Right lobe of liver (tissue), 6 donors: ENCODE results near the gene TMEM200A. TPM values are rescaled to one million over a fixed set of nuclear protein-coding genes. Genes with fewer than 3 reads are reported as not detected.

Source experiments
- ATAC-seq, 4 donors: fragments of 200-7000 bp; cut with Tn5 transposase; one replicate each; pipeline ENCODE4 v1.9.1; 2020; ENCODE audit warnings: mild to moderate bottlenecking in 4 of 4, moderate library complexity in 4 of 4
- DNase-seq, 3 donors: peaks; one replicate each; pipeline ENCODE4 v3.0.0-alpha.2; 2020
- H3K27ac ChIP-seq, 3 donors: fragments of 200-600 bp; one replicate each; pipeline ENCODE4 v1.8.0; 2022
- H3K27me3 ChIP-seq, 2 donors: fragments of 200-600 bp; one replicate each; pipeline ENCODE4 v1.8.0; 2022
- H3K36me3 ChIP-seq, 4 donors: fragments of 200-600 bp; sonication (generic) in 1 of 4; one replicate each; pipeline versions ENCODE4 v1.5.1 to v1.8.0; 2017 to 2022; ENCODE audit warnings: control low read depth in 1 of 4
- H3K4me1 ChIP-seq, 4 donors: fragments of 200-600 bp; sonication (generic) in 1 of 4; one replicate each; pipeline versions ENCODE4 v1.5.1 to v1.8.0; 2017 to 2022; ENCODE audit warnings: control low read depth in 1 of 4
- H3K4me3 ChIP-seq, 3 donors: fragments of 200-600 bp; one replicate each; pipeline ENCODE4 v1.8.0; 2022
- H3K9me3 ChIP-seq, 4 donors: fragments of 200-600 bp; sonication (generic) in 1 of 4; one replicate each; pipeline versions ENCODE4 v1.5.1 to v1.8.0; 2017 to 2022; ENCODE audit warnings: control low read depth in 1 of 4
- POLR2A ChIP-seq: fragments of 450-650 bp; IDR thresholded peaks from one replicate; pipeline ENCODE4 v1.6.1; 2017; ENCODE audit warnings: antibody characterized with exemption, mild to moderate bottlenecking
- WGBS: methylation state at CpG from one replicate; pipeline ENCODE4 v1.1.6; 2018; ENCODE audit warnings: low coverage, low lambda C conversion rate; ENCODE audit not compliant: insufficient coverage; ENCODE audit errors: missing lambda C conversion rate; 5-methylcytosine and 5-hydroxymethylcytosine counted together
- intact Hi-C, 2 donors: fragments of 100-400 bp; cut with DNase I; formaldehyde crosslinking; loops; one replicate each; pipeline versions ENCODE4 v1.11.2 to v1.14.1; 2022
- total RNA-seq, 6 experiments: library from RNA; depleted of rRNA in 2 of 6; stranded (reverse); fragments of >200 nt in 2 of 6; fragmentation: NEBNext Ultra II Directional in 3 of 6; extraction: Animal tissue kit (Norgen Biotek cat#: 25700) in 3 of 6; gene quantifications; one replicate each; pipeline versions ENCODE4 v1.1.0 to v1.2.4, GENCODE V29; 2016 to 2023
- TF ChIP-seq, protein P1 (sequence below), 4 donors: fragments of 200-600 bp in 3 of 4; fragments of 450-650 bp in 1 of 4; IDR thresholded peaks; one replicate each; pipeline versions ENCODE4 v1.5.1 to v1.8.0; 2016 to 2022; ENCODE audit warnings: antibody characterized with exemption in 4 of 4, mild to moderate bottlenecking in 2 of 4
- donor health status: DM: no; HTN: yes; CAD: no.
- donor health status: DM: no; HTN: no; CAD: no.
- donor health status: DM: no; HTN: no; CAD: no.
- donor health status: DM: no; HTN: yes; CAD: no.
- donor health status: DM: no; HTN: yes; CAD: no.

The TMEM200A gene
- total RNA-seq, 6 experiments from 2014 or later: 0.18 to 1.5 (median 0.31) TPM; not detected in 3

DNA sequence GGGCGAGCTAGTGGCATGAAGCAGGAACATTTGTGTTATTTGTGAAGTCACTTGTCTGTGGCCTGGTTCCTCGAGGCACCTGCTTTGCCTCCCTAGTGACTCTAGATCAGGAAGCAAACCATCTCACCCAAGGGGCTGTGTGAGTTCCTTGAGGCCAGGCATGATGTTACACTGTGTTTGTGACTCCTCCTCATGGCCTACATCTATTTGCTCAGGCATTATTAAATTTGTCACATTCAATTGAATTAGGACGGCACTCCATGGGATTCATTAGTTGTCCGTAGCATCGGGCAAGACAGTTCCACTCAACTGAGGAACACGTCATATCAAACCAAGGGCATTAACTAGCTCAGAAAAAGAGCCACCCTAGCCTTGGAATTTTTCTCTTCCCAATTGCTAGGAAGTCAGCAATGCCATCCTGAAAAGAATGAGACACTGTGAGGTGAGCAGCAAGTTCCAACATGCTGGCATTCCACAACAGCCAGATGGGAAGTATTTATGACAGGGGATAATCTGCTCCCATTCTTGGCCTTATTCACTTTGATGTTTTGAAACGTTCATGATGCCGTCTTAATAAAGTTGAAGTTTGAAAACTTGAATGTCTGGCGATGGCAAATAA is 17.2 kb downstream of the TMEM200A start:
- TF ChIP-seq, protein P1, sequence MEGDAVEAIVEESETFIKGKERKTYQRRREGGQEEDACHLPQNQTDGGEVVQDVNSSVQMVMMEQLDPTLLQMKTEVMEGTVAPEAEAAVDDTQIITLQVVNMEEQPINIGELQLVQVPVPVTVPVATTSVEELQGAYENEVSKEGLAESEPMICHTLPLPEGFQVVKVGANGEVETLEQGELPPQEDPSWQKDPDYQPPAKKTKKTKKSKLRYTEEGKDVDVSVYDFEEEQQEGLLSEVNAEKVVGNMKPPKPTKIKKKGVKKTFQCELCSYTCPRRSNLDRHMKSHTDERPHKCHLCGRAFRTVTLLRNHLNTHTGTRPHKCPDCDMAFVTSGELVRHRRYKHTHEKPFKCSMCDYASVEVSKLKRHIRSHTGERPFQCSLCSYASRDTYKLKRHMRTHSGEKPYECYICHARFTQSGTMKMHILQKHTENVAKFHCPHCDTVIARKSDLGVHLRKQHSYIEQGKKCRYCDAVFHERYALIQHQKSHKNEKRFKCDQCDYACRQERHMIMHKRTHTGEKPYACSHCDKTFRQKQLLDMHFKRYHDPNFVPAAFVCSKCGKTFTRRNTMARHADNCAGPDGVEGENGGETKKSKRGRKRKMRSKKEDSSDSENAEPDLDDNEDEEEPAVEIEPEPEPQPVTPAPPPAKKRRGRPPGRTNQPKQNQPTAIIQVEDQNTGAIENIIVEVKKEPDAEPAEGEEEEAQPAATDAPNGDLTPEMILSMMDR (IDR thresholded peaks at IDR 0.05): no peak
- TF ChIP-seq POLR2A: no peak
- DNase-seq (no peak), ATAC-seq (no peak)
- Histone ChIP-seq H3K36me3 (no peaks in the 10 kb centered on the region), H3K27ac (no peak overlapping the region), H3K4me3 (no peak overlapping the region), H3K27me3 (no peaks in the 10 kb centered on the region), H3K4me1 (no peaks in the 10 kb centered on the region), H3K9me3 (no peaks in the 10 kb centered on the region)
- 64% methylated on average over 7 of the region's 9 CpGs for WGBS
- intact Hi-C loops: no loop called here

DNA sequence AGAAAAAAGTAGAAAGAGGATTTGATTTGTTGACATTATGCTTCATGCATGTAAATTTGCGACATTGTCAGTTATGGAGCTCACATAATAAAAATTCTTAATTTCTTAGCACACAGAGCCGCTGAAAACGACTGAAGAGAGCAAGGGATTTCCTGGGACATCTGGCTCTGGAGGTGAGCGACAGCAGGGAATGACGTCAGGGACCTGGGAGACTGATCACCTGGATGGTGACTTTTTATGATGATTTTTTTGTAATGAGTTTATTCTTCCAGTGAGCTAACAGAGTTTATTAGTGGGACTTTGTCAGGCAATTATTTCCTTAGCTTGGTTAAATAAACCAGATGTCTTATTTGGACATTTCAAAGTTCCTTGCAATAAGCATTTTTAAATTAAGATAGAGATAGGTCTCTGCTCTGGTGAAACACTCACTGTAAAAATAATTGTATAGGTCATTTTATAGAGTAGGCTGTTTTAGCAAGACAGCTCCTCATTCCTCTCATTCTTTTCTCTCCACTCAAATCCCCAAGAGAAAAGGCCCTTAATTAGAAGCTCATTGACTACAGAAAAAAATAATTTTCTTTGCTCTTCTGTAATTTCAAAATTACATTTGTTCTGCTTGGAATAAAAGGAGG is 19.4 kb downstream of the TMEM200A start:
- intact Hi-C loops: no loop called here
- no peak for TF ChIP-seq POLR2A
- TF ChIP-seq, protein P1 (IDR thresholded peaks at IDR 0.05): no peak
- ATAC-seq (no peak), DNase-seq (no peak)
- WGBS: 64% methylated on average over 5 of the region's 5 CpGs
- Histone ChIP-seq H3K36me3 (no peaks in the 10 kb centered on the region), H3K4me1 (no peaks in the 10 kb centered on the region), H3K4me3 (no peak overlapping the region), H3K27ac (no peak overlapping the region), H3K27me3 (no peaks in the 10 kb centered on the region), H3K9me3 (no peaks in the 10 kb centered on the region)

DNA sequence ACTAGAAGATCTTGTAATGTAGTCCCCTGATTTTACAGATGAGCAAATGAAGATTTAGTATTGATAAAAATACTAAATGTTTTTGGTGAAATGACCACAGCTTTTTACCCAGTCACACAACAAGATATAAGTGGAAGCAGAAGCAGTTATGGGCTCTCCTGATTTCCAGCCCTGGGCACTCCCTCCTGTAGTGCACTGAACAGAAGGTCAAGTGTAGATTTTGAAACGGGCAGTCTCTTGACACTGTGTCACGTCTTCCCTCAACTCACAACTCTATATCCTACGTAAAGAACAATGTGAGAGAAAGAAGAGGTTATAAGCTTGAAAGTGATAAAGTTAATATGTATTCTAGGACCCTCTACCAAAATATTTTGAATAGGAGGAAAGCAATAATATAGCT is 23.3 kb downstream of the TMEM200A start:
- no peak for ATAC-seq
- Histone ChIP-seq H3K27ac (no peak overlapping the region), H3K4me3 (no peak overlapping the region), H3K9me3 (no peaks in the 10 kb centered on the region), H3K4me1 (no peaks in the 10 kb centered on the region), H3K27me3 (no peaks in the 10 kb centered on the region), H3K36me3 (no peaks in the 10 kb centered on the region)
- intact Hi-C loops: no loop called here
- TF ChIP-seq POLR2A: no peak
- TF ChIP-seq, protein P1 (IDR thresholded peaks at IDR 0.05): no peak
- WGBS: 79% methylated on average over 3 of the region's 3 CpGs
- DNase-seq: no peak

DNA sequence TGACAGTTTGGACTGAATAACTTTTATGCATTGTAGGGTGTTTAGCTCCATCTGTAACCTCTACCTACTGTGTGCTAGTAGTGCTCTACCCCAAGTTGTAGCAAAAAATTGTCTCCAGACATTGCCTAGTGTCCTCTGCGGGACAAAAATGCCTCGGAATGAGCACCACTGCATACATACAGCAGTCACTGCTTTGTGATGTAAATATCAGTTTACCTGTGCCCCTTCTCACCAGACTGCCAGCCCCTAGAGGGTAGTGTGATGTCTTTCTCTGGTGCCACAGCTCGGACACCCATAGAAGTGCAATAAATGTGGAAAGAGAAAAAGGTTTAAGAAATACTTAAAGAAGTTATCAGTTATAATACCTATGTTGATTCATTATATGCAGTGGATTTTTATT is 25.1 kb downstream of the TMEM200A start:
- no peaks in the 10 kb centered on the region for H3K27me3 ChIP-seq
- 65% methylated on average over 3 of the region's 3 CpGs for WGBS

More for the DNA sequence above, 25.1 kb downstream of the TMEM200A start:
- Histone ChIP-seq H3K9me3 (no peaks in the 10 kb centered on the region), H3K36me3 (no peaks in the 10 kb centered on the region), H3K4me3 (no peak overlapping the region), H3K4me1 (no peaks in the 10 kb centered on the region), H3K27ac (no peak overlapping the region)
- TF ChIP-seq POLR2A: no peak
- TF ChIP-seq, protein P1 (IDR thresholded peaks at IDR 0.05): no peak
- no peak for DNase-seq
- intact Hi-C loops: no loop called here
- no peak for ATAC-seq
